SJCRH30 (cell line): ENCODE data around the gene TADA2B. TPM values are rescaled to one million over a fixed set of nuclear protein-coding genes. Genes with fewer than 3 reads are reported as not detected.
"Not testable (repeated sequence)": the region's sequence is repeated elsewhere in the genome, so short reads cannot be mapped to it uniquely, and the experiment has no call there.

Experiments
- DNase-seq, 2 experiments: peaks; one replicate each; pipeline ENCODE4 v3.0.0-alpha.2; 2015 to 2020
- H3K27ac ChIP-seq: fragments of 250-450 bp; sonication (Bioruptor Pico); 2 replicates; pipeline ENCODE4 v1.5.1; 2020; ENCODE audit warnings: mild to moderate bottlenecking, moderate library complexity
- H3K27me3 ChIP-seq: fragments of 250-450 bp; sonication (Bioruptor Pico); 2 replicates; pipeline ENCODE4 v1.5.1; 2020; ENCODE audit warnings: mild to moderate bottlenecking, moderate library complexity
- H3K36me3 ChIP-seq: fragments of 250-450 bp; sonication (Bioruptor Pico); 2 replicates; pipeline ENCODE4 v1.5.1; 2020; ENCODE audit warnings: mild to moderate bottlenecking, moderate library complexity
- H3K4me1 ChIP-seq: fragments of 250-450 bp; sonication (Bioruptor Pico); 2 replicates; pipeline ENCODE4 v1.5.1; 2020; ENCODE audit warnings: mild to moderate bottlenecking, moderate library complexity
- H3K4me3 ChIP-seq: fragments of 250-450 bp; sonication (Bioruptor Pico); 2 replicates; pipeline ENCODE4 v1.5.1; 2020; ENCODE audit warnings: mild to moderate bottlenecking, moderate library complexity
- H3K9me3 ChIP-seq: fragments of 250-450 bp; sonication (Bioruptor Pico); replicated peaks from 2 replicates; pipeline ENCODE4 v1.5.1; 2020; ENCODE audit warnings: mild to moderate bottlenecking, moderate library complexity
- total RNA-seq: library from RNA; depleted of rRNA; stranded (reverse); fragments of >200 nt; shearing (Covaris generic); gene quantifications from 2 replicates; pipeline ENCODE4 v1.2.3, GENCODE V29; 2014

TADA2B gene
- total RNA-seq, 1 experiment from 2014 or later = 13.5 TPM

DNA sequence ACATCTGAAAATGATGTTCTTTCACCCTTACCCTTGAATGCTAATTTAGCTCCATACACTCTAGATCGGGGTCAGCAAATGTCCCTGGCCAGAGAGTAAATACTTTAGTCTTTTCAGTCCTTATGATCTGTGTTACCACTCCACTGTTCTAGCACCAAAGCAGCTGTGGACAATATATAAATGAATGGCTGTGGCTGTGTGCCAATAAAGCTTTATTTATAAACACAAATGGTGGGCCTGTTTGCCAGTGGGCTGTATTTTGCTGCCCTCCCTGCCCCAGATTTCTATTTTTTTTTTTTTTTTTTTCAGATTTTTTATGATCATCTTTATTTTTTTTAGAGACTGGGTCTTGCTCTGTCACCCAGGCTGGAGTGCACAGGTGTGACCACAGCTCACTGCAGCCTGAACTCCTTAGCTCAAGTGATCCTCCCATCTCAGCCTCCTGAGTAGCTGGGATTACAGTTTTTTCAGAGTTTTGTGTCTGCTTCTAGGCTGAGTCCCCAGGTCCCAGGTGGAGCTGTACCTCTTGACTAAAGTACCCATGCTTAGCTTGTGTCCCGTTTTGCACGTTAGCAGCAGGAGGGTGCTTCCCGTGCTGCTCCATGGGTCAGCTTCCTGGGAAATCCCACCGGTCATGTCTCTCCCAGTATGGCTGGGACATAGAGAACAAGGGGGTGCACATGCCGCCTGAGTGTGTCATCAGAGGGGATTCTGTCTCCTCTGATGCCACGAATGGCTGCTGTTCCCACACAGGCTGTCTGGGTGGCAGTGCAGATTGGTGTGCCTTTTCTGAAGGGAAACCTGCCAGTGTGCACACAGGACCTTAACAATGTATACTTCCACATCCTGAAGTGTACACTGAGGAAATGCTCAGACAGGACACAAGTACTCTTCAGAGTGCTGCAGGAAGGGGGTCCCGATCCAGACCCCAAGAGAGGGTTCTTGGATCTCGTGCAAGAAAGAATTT, 40.7 kb downstream of the TADA2B start:
- Histone ChIP-seq H3K4me1 (no peaks in the 10 kb centered on the region), H3K36me3 (no peaks in the 10 kb centered on the region), H3K27ac (no peak overlapping the region), H3K27me3 (no peaks in the 10 kb centered on the region), H3K9me3 (peaks cover 19% of the 10 kb centered on the region), H3K4me3 (no peak overlapping the region)
- no peak for DNase-seq

DNA sequence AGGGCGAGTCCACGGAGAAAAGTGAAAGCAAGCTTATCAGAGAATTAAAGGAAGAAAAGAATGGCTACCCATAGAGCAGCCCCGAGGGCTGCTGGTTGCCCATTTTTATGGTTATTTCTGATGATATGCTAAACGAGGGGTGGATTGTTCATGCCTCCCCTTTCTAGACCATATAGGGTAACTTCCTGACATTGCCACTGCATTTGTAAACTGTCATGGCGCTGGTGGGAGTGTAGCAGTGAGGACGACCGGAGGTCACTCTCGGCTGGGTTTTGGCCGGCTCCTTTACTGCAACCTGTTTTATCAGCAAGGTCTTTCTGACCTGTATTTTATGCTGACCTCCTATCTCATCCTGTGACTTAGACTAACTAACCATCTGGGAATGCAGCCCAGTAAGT, 41.4 kb downstream of the TADA2B start:
- H3K9me3 ChIP-seq = peaks cover 17% of the 10 kb centered on the region
- H3K4me3 ChIP-seq, H3K36me3 ChIP-seq, H3K27ac ChIP-seq, DNase-seq, H3K4me1 ChIP-seq, H3K27me3 ChIP-seq: not testable (repeated sequence)

DNA sequence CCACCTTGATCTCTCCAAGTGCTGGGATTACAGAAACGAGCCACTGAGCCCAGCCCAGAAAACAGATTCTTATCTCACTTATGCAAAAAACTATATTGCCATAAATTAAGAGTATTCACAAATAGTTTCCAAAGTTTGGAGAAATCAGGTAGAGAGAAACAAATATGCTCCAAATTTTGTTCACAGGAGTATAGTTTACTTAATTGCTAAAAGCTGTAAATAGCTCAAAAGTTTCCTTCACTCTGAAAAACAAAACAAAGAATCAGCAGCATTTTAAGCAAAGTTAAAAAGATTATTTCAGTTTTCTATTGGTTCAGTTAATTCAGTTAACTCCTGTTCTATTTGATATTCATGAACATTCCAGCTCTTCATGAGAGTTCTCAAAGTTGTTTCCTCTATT, 43.2 kb downstream of the TADA2B start:
- peaks cover 4% of the 10 kb centered on the region; the same call in 1 of the 2 replicates for H3K9me3 ChIP-seq
- H3K27me3 ChIP-seq = no peaks in the 10 kb centered on the region
- H3K36me3 ChIP-seq = no peaks in the 10 kb centered on the region
- H3K4me1 ChIP-seq = no peaks in the 10 kb centered on the region
- H3K4me3 ChIP-seq = no peak overlapping the region
- DNase-seq = no peak
- no peak overlapping the region for H3K27ac ChIP-seq

DNA sequence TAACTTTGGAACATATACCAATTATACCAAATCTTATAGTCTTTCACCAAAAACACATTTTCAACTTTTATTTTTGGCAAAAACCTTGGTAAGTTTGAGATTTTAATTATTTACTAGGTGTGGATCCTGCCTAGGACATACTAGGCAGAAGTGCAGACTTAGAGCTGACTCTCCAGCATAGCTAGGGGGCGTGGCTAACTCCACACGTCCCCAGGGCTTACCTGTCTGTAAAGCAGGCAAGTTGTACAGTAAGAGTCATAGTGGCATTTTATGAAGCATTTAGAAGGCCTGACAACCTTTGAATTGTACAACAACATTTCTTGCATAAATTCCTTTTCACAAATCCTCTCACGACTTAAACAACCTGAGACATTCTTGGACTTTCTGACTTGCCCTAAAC, 43.9 kb downstream of the TADA2B start:
- no peaks in the 10 kb centered on the region for H3K36me3 ChIP-seq
- H3K4me3 ChIP-seq = no peak overlapping the region
- H3K9me3 ChIP-seq = peaks cover 4% of the 10 kb centered on the region; the same call in 1 of the 2 replicates
- no peaks in the 10 kb centered on the region for H3K4me1 ChIP-seq
- DNase-seq = no peak
- H3K27me3 ChIP-seq = no peaks in the 10 kb centered on the region
- no peak overlapping the region for H3K27ac ChIP-seq

DNA sequence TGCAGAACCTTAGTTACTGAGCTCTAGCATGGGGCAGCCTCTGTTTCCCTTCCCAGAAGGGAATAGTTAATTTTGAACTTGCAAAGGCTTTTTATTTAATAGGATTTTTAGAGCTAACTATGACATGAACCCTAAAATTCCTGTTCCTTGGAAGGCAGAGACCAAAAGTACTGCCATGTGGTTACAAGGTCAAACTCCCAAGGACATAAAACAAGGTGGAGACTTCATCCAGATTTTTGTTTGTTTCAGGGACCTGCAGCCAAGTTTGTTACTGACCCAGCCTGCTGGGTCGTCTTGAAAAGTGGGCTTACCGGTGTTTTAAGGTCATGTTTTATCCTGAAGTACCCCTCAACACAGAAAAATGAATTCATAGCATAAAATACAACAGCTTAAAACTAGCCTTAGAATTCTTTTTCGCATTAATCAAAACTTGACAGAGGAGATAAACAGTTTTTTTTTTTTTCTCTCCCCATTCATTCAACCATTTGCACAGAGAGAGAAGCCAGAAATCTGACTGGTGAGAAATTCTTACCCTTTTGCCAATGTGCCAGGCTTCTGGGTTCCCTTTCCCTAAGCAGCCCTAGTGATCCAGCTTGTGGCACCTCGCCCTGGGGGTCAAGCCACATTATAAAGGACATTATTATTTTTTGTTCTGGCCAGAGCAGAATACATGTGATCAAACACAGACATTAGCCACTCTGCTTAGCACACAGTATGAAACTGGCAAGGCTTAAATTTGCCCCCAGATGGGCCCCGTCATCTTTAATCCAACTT, 46.2 kb downstream of the TADA2B start:
- Histone ChIP-seq H3K36me3 (no peaks in the 10 kb centered on the region), H3K4me1 (no peaks in the 10 kb centered on the region), H3K27ac (no peak overlapping the region), H3K27me3 (0 out of 2 replicates have a peak, but pooled peaks cover 3% of the 10 kb centered on the region), H3K4me3 (no peak overlapping the region), H3K9me3 (peaks cover 4% of the 10 kb centered on the region; the same call in 1 of the 2 replicates)
- DNase-seq = no peak

DNA sequence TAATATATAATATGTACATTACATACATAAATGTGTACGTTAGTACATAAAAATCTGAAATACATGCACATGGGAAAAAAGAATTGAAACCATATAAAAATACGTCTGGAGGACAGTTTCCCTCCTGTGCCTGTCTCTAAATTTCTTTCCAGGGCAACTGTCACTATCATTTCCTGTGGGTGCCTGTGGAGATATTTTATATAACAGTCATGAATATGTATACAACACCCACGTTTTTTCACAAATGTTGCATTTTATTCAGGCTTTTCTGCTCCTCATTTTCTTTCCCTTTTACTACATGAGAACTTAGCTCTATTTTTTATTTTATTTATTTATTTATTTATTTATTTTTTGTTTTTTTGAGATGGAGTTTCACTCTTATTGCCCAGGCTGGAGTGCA, 48.9 kb downstream of the TADA2B start:
- Histone ChIP-seq H3K4me3 (no peak overlapping the region), H3K4me1 (no peaks in the 10 kb centered on the region), H3K9me3 (peaks cover 2% of the 10 kb centered on the region; the same call in 1 of the 2 replicates), H3K27ac (no peak overlapping the region), H3K27me3 (0 out of 2 replicates have a peak, but pooled peaks cover 7% of the 10 kb centered on the region), H3K36me3 (no peaks in the 10 kb centered on the region)
- DNase-seq = no peak

DNA sequence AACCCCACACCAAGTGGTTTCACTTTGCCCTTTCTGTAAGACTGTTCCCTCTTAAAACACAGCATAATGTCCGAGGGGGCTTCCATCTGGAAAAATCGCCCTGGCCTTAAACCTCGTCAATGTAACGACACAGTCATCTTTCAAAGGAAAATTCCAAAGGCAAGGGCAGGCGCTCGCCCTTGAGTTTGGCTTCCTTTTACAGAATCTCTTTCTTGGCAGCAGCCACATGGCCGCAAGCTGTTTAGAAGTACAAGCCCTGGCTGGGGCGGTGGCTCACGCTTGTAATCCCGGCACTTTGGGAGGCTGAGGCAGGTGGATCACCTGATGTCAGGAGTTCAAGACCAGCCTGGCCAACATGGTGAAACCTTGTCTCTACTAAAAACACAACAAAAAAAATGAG, 51.7 kb downstream of the TADA2B start:
- H3K27ac ChIP-seq = no peak overlapping the region
- H3K27me3 ChIP-seq = 0 out of 2 replicates have a peak, but pooled peaks cover 7% of the 10 kb centered on the region
- no peak for DNase-seq

DNA sequence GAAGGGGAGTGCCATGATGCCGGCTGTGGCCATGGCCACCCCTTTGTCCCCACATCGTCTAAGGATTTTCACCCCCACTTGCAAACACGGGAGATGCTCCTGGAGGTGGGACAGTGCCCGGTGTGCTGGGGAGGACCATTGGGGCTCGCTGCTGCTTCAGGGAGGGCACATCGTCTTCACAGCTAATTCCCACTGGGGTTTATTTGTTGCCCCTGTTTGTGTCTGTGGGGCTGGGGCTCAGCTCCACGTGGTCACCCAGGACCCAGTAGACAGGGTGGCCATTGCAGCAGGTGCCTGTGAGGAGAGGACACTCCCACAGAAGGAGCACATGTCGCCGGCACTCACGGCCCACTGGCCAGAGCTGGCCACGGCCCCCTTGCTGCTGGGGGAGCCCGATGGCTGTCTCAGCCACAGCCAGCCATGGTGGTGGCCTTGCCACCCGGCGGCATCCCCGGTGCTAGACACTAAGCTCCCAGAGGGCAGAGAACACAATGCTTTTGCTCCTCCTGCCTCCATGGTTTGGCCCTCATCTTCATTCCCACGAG, 52.5 kb downstream of the TADA2B start:
- Histone ChIP-seq H3K27ac (no peak overlapping the region), H3K4me1 (no peaks in the 10 kb centered on the region), H3K9me3 (no peaks in the 10 kb centered on the region), H3K36me3 (no peaks in the 10 kb centered on the region), H3K4me3 (no peak overlapping the region), H3K27me3 (0 out of 2 replicates have a peak, but pooled peaks cover 7% of the 10 kb centered on the region)
- no peak for DNase-seq

More for the DNA sequence above, 51.7 kb downstream of the TADA2B start:
- Histone ChIP-seq H3K4me3 (no peak overlapping the region), H3K4me1 (no peaks in the 10 kb centered on the region), H3K36me3 (no peaks in the 10 kb centered on the region), H3K9me3 (no peaks in the 10 kb centered on the region)

DNA sequence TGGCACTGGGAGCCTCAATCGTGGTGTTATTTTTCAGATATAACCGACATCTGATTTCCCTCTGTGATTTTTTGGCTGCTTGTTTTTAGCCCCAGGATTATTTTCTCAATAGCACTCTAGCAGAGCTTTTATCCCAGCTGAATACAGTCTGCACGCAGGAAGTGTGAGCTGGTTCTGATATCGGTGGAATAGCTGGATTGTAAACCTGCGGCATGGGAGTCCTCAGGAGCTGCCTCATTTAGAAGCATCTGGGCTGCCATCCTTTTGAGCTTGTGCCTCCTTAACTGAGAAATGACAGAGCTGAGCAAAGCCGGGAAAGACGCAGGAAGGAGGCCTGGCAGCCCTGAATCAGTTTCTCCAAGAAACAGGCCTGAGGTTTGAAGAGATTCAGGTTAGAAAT, 53.1 kb downstream of the TADA2B start:
- H3K27ac ChIP-seq = no peak overlapping the region
- no peak for DNase-seq
- no peaks in the 10 kb centered on the region for H3K36me3 ChIP-seq
- H3K4me3 ChIP-seq = no peak overlapping the region
- 0 out of 2 replicates have a peak, but pooled peaks cover 7% of the 10 kb centered on the region for H3K27me3 ChIP-seq
- H3K9me3 ChIP-seq = no peaks in the 10 kb centered on the region
- H3K4me1 ChIP-seq = no peaks in the 10 kb centered on the region

DNA sequence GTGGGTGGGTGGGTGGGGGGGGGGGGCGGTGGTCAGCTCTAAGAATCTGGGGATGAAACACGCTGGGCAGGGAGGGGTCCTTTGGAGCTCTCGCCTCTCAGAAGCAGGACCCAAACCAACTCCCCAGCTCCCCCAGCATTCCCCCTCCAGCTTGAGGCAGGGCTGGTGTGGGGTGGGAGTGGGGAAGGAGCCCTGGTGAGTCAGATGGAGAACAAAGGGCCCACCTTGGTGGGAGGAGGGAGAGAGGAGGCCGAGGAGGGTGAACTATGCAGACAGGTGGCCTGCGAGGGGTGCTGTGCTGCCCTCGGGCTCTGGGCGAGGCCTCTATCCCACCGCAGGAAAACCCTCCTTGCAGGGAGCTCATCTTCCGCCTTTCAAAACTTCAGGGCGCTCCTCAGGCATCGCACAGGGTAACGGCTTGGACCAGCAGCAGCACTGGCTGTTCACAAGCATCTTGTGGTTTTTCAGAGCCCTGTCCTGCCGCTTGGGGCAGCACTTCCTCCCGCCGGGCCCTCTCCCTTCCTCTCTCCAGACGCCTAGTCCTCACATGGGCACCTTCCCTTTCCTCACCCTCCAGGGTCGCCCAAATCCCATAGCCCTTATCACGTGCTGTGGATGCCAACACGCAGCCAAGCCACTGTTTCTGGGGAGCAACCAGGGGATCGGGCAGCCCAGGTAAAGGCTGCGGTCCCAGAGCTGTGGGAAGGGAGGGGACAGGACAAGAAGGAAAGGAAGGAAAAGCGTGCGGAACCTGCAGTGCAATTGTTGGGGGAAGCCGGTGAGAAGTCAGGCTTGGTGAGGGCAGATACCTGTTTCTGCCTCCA, 58.7 kb downstream of the TADA2B start:
- DNase-seq = peak; percentile 78 to 85
- H3K36me3 ChIP-seq = no peaks in the 10 kb centered on the region
- peaks cover 5% of the 10 kb centered on the region; the same call in 1 of the 2 replicates for H3K27me3 ChIP-seq
- no peak overlapping the region; the same call in 1 of the 2 replicates for H3K4me3 ChIP-seq
- peaks cover 3% of the 10 kb centered on the region for H3K4me1 ChIP-seq
- H3K9me3 ChIP-seq = no peaks in the 10 kb centered on the region
- no peak overlapping the region for H3K27ac ChIP-seq

DNA sequence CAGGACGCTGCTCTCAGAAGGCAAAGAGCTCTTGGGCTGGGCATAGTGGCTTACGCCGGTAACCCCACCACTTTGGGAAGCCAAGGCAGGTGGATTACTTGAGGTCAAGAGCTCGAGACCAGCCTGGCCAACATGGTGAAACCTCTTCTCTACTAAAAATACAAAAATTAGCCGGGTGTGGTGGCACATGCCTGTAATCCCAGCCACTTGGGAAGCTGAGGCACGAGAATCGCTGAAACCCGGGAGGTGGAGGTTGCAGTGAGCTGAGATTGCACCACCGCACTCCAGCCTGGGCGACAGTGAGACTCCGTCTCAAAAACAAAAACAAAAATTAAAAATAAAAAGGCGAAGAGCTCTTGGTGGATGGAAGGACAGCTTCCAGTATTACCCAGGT, 59.3 kb downstream of the TADA2B start:
- not testable (repeated sequence) for DNase-seq, H3K27ac ChIP-seq, H3K36me3 ChIP-seq, H3K27me3 ChIP-seq, H3K9me3 ChIP-seq, H3K4me1 ChIP-seq
- H3K4me3 ChIP-seq = peak overlapping the region; percentile 64

DNA sequence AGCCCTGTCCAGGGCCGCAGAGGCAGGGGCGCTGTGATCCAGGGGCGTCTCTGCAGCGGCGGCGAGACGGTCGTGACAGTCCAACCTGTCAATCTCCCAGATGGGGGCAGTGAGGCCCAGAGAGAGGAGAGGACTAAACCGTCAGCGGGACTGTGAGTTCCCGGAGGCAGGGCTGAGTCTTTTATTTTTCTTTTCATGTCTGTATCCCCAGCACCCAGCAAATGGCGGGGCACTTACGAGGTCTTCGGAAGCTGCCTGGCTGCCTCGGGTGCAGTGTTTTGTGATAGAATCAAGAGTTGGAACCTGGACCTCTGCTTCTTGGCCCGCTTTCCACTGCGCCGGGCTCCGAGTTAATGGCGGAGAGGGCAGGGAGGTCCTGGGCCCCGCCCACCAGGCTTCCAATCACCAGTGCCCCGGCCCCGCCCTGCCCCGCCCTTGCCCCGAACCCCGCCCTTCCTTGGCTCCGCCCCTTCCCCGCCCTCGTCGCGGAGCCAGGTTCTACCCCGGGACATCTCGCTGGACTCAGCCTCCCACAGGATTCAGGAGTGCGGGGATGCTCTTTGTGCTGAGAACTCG, 59.9 kb downstream of the TADA2B start:
- H3K36me3 ChIP-seq = no peaks in the 10 kb centered on the region
- H3K9me3 ChIP-seq = no peaks in the 10 kb centered on the region
- peaks cover 5% of the 10 kb centered on the region; the same call in 1 of the 2 replicates for H3K27me3 ChIP-seq
- H3K4me3 ChIP-seq = peak overlapping the region; percentile 64
- peaks cover 3% of the 10 kb centered on the region for H3K4me1 ChIP-seq
- DNase-seq = peak; percentile 91 to 94
- peak overlapping the region; percentile 15; the same call in 1 of the 2 replicates for H3K27ac ChIP-seq

DNA sequence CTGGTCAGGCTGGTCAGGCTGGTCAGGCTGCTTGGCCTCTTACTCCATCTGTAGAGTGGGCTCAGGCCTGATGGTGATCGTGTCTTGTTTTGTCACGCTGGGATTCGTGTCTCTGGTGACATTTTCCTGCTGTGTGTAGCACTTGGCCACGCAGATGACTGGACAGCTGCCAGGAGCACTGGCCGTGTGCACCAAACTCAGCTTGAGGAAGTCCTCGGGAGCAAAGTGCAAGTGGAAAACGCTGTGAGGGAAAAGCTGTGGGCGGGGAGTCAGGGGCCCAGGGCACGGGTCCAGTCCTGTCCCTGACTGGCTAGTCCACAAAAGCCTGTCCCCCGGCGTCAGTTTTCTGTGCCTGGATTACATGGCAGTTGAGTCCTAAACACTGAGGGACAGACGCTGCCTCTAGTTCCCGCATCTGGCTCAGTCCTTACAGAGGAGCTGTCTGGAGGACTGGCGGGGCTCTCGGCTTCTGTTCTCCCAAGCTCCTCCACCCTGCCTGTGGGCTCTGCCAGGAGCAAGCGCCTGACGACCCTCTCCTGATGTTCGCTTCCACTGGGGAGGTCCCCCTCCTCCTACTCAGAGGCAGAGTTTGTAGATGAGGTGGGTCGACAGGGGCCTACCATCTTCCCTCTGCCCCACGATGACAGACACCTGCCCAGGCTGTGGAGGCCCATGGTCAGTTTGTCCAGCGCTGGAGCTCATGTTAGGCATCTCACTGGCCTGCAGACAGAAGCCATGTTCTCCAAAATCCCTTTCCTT, 60.6 kb downstream of the TADA2B start:
- Histone ChIP-seq H3K27ac (no peak overlapping the region), H3K4me1 (peaks cover 3% of the 10 kb centered on the region), H3K27me3 (peaks cover 5% of the 10 kb centered on the region; the same call in 1 of the 2 replicates), H3K4me3 (peak overlapping the region; percentile 64), H3K36me3 (no peaks in the 10 kb centered on the region), H3K9me3 (no peaks in the 10 kb centered on the region)
- DNase-seq = peak in 1 of 2 experiments; percentile 54
